AML-193 (cell line): Measurements from ENCODE around the gene SPATA2.
"Not testable (repeated sequence)": the region's sequence is repeated elsewhere in the genome, so short reads cannot be mapped to it uniquely, and the experiment has no call there.

ENCODE experiments used
- DNase-seq, 2 experiments: peaks; one replicate each; lab custom pipeline; 2025; lab: John Stamatoyannopoulos, UW

SPATA2 gene

GRCh38 chr20:49901588-49901987, 13.7 kb downstream of the SPATA2 start:
- no peak for DNase-seq

GRCh38 chr20:49899541-49900383, 15.6 kb downstream of the SPATA2 start:
- no peak for DNase-seq

- DNase-seq, result peak; percentile 88 to 89
Observed at GRCh38 chr20:49896204-49896603, 19.1 kb downstream of the SPATA2 start.

- DNase-seq, result not testable (repeated sequence)
Observed at GRCh38 chr20:49895474-49896093, 19.7 kb downstream of the SPATA2 start.

- DNase-seq, result no peak
Observed at GRCh38 chr20:49894073-49894470, 21.3 kb downstream of the SPATA2 start.

GRCh38 chr20:49893242-49894072, 21.9 kb downstream of the SPATA2 start:
- no peak for DNase-seq

GRCh38 chr20:49892817-49893216, 22.5 kb downstream of the SPATA2 start:
- DNase-seq, result no peak

- DNase-seq, result no peak
Observed at GRCh38 chr20:49892260-49892659, 23.1 kb downstream of the SPATA2 start.

- no peak for DNase-seq
Observed at GRCh38 chr20:49891476-49892110, 23.7 kb downstream of the SPATA2 start.

GRCh38 chr20:49890471-49891361, 24.6 kb downstream of the SPATA2 start:
- no peak for DNase-seq

GRCh38 chr20:49889935-49890333, 25.4 kb downstream of the SPATA2 start:
- no peak for DNase-seq

- peak; percentile 25 to 48 for DNase-seq
Observed at GRCh38 chr20:49889001-49889934, 26.1 kb downstream of the SPATA2 start.

GRCh38 chr20:49888212-49889000, 26.9 kb downstream of the SPATA2 start:
- peak; percentile 24 to 42 for DNase-seq

GRCh38 chr20:49887251-49888211, 27.8 kb downstream of the SPATA2 start:
- DNase-seq, result no peak

GRCh38 chr20:49886571-49887213, 28.6 kb downstream of the SPATA2 start:
- DNase-seq, result no peak

- no peak for DNase-seq
Observed at GRCh38 chr20:49885558-49886332, 29.6 kb downstream of the SPATA2 start.
